Stimulated activated CD8-positive, alpha-beta memory T cell treated with anti-CD3 and anti-CD28 coated beads, Interleukin-2, amount 100 ng/mL, for 1 hour (primary cell): ENCODE results near the gene COL4A6.
"Not testable (repeated sequence)": the region's sequence is repeated elsewhere in the genome, so short reads cannot be mapped to it uniquely, and the experiment has no call there.

Experiments used
- DNase-seq, 2 donors: peaks; one replicate each; pipeline ENCODE4 v3.0.0-alpha.2; 2020; ENCODE audit warnings: low read depth in 2 of 2

COL4A6 gene

GRCh38 chrX:108438110-108438623 lies at the start of gene COL4A6:
Gene COL4A6, minus strand, starts transcription at chrX:108438422. Its CDS starts 226 bp downstream, at chrX:108438196.
- no peak for DNase-seq

DNA sequence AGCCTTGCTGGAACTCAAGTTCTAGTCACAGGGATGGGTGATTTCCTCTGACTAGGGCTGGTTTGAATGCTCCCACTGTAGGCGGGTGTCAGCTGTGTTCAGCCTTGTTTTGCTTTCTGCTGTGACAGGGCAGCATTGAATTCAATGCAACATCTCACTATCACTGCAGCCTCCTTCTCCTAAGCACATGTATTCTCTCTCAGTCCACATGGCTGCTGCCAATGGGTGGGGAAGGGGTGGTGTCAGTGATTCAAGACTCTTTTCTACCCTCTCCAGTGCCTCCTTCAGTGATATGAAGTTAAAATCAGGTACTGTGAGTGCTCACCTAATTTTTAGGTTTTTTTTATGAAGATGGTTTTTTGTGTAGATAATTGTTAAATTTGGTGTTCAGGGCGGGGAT lies 47.7 kb upstream of the COL4A6 start:
- DNase-seq, result no peak

- DNase-seq, result no peak
Observed at GRCh38 chrX:108484251-108484650, 46.0 kb upstream of the COL4A6 start.

DNA sequence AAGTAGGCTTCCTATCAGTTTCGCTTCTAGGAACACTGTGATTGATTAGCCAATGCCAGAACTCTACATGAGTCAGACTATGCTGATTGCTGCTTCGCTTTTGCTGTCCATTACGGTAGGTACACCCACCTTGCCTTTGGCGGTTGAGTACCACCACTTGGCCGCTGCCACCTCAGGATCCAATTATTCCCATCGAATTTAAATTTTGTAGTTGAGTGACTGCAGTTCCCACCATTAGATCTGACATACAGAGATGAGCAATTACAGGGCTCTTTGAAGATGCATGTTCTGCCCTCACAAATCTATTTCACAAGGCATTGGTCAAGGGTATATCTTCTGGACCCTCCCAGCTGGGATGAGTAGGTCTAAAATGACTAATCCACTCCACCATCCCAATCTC lies 43.3 kb upstream of the COL4A6 start:
- DNase-seq, result not testable (repeated sequence)

- no peak for DNase-seq
Observed at GRCh38 chrX:108473979-108474378, 35.8 kb upstream of the COL4A6 start.

DNA sequence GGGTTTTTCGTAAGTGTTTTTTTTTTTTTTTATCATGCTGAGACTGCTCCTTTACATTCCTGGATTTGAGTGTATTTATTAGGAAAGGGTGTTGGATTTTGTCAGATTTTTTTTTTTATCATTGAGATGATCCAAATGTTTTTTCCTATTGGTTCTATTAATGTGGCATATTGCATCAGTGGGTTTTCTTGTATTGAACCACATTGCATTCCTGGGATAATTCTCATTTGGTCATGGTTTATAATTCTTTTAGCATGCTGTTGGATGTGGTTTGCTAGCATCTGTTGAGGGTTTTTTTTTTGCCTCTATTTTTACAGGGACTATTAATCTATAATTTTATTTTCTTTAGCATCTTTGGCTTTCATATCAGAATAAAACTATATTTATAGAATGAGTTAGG lies 30.3 kb upstream of the COL4A6 start:
- no peak for DNase-seq

- no peak for DNase-seq
Observed at GRCh38 chrX:108464604-108465003, 26.4 kb upstream of the COL4A6 start.

GRCh38 chrX:108456971-108457477 lies 18.8 kb upstream of the COL4A6 start:
- DNase-seq, result no peak

- DNase-seq, result no peak
Observed at GRCh38 chrX:108453841-108454240, 15.6 kb upstream of the COL4A6 start.

GRCh38 chrX:108447303-108447702 lies 9.1 kb upstream of the COL4A6 start:
- DNase-seq, result no peak

DNA sequence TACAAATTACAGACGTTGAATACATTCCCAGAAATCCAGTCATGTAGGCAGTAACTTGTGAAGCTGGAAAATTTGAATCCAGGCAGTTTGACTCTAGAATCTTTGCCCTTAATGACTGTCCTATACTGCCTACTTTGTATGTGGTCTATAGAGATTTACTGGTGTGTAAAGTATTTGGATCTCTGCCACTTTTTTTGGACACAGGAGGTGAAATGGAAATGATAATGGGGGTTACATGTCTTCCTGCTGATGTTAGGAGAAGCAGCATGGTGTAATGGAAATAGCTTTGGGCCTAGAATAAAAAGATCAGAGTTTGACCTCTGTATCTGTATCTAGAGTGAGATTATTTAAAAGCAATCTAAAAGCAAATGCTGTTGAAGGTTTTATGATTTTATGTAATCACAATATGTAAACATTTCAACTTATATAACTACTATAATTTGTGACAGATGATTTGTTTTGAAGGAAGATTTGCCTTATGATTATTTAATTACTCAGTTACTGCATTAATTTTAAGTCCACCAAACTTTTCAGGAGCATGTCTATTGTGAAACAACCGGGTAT lies 4.8 kb upstream of the COL4A6 start:
- no peak for DNase-seq

DNA sequence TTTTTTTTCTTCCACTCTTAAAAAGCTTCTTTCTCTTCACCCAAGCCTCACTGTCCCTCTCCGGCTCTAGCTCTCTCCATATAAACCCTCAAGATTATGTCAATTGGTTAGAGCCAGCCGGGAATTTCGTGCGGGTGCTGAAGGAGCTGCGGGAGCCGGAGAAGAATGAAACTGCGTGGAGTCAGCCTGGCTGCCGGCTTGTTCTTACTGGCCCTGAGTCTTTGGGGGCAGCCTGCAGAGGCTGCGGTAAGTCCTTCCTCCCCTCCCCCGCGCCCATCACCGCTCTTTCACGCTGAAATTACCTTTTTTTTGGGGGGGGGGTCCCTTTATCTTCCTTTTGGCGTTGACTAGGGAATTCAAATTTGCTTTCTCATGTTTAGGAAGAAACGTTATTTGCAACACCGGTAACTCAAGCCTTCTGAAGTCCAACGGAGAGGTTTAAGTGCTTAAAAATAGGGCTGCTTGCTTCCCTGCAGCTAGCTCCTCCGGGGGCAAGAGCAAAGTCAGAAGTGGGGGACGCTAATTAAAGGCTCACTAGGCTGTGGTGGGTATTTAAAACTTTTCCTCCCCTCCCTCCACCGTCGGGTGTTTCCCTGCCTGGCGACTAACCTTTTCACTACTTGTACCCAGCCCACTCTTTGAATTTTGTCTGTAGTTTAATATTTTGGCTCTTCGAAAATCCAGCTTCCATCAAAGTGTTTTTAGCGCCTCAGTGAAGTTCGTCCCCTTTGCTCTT lies 1.9 kb upstream of the COL4A6 start:
- DNase-seq, result no peak

DNA sequence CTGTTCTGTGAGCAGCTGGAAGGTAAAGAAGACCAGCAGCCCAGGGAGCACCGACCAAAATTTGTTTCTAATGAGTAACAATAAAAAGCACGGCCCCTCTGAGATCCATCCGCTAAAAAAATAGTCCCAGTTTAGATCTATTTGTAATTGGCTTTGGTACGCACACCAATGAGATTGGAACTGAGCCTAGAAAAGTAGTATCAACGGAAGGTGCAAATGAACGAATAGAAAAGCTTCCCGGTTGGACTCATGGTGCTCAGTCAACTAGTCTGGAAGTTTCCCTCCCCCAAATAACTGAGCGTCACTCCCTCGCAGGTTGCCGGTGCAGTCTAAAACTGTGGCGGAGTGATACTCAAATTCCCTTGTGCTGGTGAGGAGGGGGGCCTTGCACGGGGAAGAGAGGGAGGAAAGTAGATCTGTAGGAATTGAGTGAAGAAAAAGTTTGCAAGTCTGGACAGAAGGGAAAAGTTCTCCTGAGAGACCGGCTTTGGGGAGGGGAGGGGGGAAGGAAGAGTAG lies 1.3 kb upstream of the COL4A6 start, which contains the start of gene COL4A5:
Gene COL4A5, plus strand, starts transcription at position 413 of the 517 bp plus-strand sequence. CDS start 288 bp downstream, outside the sequence.
- no peak for DNase-seq

DNA sequence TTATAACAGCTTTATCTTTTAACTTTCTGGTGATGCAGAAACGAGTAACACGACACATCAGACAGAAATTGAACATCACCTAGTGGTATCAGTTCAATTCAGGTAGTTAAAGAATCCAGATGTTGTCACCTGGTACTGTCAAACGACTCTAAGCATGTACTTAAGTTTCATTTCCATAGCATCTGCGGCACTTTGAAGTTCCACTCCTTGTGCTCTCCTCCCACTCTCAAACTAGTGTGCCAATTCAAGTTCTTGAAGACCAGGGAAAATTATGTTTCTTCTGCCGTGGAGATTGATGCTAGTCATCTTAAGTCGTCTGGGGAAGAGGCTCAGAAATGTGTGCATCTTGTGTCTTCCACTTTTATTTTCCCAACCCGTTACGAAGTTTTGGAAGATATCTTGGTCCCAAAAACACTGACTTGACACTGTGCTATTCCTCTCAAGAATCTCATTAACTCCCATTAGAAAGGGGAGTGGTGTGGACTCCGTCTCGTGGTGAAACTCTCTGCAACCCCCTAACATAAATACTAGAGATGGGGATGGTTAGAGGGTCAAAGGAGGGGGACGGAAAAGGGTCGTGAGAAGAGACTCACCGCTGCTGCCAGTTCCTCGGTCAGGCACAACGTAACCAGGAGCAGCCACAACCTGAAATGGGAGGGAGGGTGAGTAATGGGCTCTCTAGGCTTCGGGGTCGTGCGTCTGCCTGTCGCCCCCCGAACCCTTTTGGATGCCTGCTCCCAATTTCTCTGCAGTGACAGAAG lies 693 bp downstream of the COL4A6 start:
- DNase-seq, result no peak

DNA sequence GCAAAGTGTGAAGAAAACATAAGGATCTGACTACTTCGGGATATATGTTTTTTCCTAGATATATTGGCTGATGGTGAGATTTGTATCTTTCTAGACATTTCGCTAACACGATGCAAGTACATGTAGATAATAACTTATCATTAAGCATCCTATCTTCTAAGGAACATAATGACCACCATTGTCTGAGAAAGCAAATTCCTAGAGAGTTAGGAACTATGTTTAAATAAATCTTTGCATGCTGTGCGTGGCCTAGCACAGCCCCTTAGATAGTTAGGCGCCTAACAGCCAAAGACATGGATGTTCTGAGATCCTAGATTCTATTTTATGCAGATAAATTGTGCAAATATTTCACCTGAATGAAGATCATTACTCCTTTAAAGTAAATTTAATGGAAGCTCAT lies 3.0 kb downstream of the COL4A6 start:
- no peak for DNase-seq

DNA sequence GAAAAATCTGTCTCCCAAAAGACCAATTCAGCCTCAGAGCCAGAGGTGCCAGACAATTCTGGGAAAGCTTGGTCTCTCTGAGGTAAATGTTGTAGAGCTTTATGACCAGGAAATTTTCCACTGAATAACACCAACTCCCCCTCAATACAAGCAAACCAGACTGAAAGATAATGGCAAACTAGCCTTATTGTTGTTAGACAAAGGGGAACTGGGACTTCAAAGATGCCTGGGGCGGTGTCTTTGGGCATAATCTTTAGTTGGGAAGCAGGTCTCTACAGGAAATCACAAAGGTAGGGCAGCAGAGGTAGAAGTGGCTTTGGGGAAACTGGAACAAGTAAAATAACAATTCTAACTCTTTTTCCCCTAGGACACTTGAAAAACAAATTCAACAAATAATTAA lies 12.0 kb downstream of the COL4A6 start:
- DNase-seq, result no peak

DNA sequence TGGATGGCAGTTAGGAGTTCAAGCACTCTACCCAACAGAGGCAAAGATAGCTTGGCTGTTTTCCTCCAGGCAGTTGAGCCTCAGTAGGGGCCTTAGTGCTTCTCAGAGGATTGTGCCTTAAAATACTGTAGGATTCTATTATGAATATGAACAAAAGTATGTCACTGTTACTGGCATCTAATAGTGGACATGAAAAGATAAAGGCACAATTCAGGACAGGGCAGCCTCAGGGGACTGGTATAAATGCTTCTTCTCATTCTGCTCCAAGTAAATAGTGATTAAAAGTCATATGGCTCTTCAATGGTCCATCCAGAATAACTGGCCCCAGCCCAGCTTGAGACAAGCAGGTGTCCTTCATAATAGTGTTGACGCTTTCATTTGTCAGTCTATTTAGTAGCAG lies 17.7 kb downstream of the COL4A6 start:
- no peak for DNase-seq

GRCh38 chrX:108419401-108419800 lies 18.8 kb downstream of the COL4A6 start:
- DNase-seq, result no peak

DNA sequence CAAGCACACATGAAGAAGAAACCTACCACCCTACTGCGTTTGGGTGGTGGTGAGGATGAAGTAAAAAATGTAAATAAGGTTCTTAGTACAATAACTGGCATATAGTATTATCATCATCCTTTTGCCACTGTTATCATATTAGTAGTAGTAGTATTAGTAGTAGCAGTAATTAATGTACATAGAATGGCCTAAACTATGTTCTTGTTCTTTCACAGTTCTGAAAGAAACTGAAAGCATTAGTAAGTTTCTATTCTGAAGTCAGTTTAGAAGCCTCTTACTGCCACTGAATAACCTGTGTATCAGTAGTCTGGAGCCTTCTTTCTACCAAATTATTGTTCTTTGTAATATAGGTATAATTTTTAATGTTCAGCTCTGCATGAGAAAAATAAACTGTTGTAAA lies 21.0 kb downstream of the COL4A6 start:
- no peak for DNase-seq

DNA sequence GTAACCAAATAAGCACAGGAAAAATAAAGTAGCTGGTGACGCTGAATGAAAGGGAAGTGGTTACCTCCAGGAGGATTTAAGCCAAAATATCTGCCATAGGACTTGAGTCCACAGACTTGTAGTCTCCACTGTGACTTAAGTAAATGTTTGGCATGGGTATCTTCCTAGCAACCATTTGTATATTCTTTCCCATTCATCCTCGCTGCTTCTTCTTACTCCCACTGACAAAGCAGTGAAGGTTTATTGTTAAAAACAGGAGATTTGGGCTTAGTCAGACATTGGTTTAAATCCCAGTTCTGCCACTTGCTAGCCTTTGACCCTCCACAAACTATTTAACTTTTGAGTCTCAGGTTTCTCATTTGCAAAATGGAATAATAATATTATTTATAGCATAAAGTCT lies 22.3 kb downstream of the COL4A6 start:
- DNase-seq, result no peak

GRCh38 chrX:108415146-108415545 lies 23.1 kb downstream of the COL4A6 start:
- no peak for DNase-seq

- DNase-seq, result no peak
Observed at GRCh38 chrX:108412783-108413182, 25.4 kb downstream of the COL4A6 start.
